Bone marrow (tissue), 2 donors: ENCODE results near the gene EHMT1.
"Not testable (repeated sequence)": the region's sequence is repeated elsewhere in the genome, so short reads cannot be mapped to it uniquely, and the experiment has no call there.

Source experiments
- DNase-seq, 2 donors: peaks; one replicate each; lab custom pipeline; 2025; lab: John Stamatoyannopoulos, UW

Gene EHMT1

DNA sequence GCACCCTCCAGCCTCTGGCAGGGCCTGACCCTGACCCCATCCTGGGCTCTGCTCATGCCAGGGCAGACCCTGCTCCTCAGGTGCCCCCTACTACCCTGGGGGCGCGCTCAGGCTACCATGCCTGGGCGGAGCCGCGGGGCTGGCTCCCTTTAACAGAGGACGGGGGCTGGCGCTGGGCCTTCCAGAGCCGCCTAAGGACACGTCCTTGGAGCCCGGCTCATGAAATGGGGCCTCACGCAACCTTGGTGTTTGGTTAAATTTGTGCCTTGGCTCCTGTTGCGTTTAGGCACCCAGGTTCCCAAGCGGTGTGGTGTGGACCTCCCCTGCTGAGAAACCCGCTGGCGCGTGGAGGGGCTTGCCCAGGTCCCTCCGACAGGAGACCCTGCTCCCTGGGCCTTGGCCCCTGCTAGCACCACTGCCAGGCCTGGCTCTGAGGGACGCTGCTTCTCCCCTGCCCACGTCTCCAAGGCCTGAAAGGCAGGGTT, 3.4 kb upstream of the EHMT1 start:
- no peak for DNase-seq

DNA sequence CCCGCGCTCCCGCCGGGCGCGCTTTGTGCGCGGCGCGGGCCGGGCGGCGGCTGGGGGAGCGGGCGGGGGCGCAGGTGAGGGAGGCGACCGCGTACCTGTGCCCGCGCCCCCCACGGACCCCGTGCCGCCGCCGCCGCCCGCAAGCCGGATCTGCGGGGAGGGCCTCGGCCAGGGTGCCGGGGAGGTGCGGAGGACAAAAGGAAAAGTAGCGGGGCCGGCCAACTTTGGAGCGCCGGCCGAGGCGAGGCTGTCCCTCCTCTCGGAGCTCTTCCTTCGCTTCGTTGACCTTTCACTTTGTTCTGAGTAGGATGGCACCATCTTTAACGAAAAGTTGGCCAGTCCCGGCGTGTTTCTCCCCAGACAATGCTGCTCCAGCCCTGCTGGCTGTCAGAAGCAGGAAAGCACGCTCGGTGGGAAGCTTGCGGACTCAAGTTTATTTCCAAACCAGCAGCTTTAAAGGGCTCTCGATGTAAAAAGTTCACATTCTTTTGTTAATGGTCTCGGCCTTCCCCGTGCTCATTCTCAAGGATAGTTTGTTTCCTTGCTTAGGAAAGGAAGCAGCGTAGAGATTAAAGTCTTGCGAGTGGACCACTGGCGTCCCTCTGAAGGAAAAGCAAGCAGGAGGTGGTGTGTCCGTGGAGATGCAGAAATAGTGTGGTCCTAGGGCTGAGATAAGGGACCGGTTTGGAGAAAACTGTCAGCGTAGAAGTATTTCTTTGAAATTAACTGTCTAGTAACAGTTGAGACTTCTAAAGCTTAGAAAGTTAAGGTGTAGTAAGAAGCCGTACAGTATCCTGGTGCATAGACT, 639 bp downstream of the EHMT1 start:
- DNase-seq = peak in 1 of 2 donors; percentile 7

GRCh38 chr9:137620048-137620405, 1.2 kb downstream of the EHMT1 start:
- DNase-seq = no peak

- DNase-seq = no peak
Observed at GRCh38 chr9:137620581-137620980, 1.8 kb downstream of the EHMT1 start.

DNA sequence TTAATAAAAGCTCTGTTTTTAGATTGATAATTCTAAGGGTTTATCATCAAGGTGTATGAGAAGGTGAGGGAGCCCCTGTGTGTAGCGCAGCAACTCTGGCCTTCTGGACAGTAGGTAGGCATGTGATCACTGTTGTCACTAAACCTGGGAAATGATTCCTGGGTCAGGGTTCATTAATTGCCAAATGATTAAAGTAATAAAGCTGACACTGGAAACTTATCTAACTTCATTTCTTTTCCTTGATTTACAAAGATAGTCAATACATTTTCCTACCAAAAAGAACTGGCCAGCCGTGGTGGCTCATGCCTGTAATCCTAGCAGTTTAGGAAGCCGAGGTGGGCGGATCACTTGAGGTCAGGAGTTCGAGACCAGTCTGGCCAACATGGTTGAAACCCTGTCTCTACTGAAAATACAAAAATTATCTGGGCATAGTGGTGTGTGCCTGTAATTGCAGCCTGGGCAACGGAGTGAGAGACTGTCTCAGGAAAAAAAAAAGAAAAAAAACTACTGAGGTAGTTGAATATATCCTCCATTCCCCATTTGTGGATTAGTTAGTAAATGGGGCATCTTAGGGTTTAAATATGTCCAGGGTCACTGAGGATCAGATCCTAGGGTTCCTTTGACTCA, 2.4 kb downstream of the EHMT1 start:
- no peak for DNase-seq

- not testable (repeated sequence) for DNase-seq
Observed at GRCh38 chr9:137622211-137622610, 3.4 kb downstream of the EHMT1 start.

DNA sequence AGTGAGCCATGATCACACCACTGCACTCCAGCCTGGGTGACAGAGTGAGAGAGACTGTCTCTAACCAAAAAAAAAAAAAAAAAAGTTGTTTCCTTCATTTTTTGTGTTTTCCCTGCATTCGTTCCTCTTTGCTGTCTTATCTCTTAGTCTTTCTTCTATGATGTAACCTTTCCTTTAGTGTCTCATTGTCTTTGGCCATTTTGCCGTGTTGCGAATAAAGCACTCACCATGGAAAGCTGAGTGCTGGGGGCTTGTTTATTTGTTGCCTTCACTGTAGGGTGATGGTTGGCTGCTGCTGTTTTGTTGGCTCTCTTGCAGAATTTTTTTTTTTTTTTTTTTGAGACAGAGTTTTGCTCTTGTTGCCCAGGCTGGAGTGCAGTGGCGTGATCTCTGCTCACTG, 7.7 kb downstream of the EHMT1 start:
- no peak for DNase-seq

DNA sequence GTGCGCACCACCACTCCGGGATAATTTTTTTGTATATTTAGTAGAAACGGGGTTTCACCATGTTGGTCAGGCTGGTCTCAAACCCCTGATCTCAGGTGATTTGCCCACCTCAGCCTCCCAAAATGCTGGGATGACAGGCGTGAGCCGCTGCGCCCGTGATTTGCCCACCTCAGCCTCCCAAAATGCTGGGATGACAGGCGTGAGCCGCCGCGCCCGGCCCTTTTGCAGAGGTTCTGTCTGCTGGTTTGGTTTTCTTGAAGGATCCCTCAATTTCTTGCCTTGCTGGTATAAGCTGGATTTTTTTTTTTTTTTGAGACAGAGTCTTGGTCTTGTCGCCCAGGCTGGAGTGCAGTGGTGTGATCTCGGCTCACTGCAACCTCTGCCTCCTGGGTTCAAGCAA, 8.6 kb downstream of the EHMT1 start:
- not testable (repeated sequence) for DNase-seq

GRCh38 chr9:137630126-137630525, 11.3 kb downstream of the EHMT1 start:
- DNase-seq = no peak

DNA sequence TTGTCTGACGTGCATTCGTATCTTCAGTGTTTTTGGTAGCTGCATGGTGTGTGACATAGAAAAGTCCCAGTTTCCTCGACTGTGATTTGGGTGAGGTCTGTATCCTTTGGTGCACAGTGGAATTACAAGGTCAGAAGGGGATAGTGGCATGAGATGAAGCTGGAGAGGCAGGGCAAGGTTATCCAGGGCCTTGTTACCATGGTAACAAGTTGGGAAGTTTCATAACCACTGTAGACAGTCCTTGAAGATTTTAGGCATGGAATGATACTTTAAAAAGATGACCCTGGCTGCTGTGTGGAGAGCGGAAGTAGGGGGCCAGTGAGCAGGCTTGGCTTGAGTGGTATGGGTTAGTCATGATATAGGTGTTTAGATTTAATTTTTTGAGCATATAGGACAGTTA, 11.9 kb downstream of the EHMT1 start:
- DNase-seq = no peak

- DNase-seq = no peak
Observed at GRCh38 chr9:137631345-137632229, 12.8 kb downstream of the EHMT1 start.

- DNase-seq = no peak
Observed at GRCh38 chr9:137632230-137633161, 13.7 kb downstream of the EHMT1 start.

GRCh38 chr9:137634016-137634415, 15.2 kb downstream of the EHMT1 start:
- no peak for DNase-seq

DNA sequence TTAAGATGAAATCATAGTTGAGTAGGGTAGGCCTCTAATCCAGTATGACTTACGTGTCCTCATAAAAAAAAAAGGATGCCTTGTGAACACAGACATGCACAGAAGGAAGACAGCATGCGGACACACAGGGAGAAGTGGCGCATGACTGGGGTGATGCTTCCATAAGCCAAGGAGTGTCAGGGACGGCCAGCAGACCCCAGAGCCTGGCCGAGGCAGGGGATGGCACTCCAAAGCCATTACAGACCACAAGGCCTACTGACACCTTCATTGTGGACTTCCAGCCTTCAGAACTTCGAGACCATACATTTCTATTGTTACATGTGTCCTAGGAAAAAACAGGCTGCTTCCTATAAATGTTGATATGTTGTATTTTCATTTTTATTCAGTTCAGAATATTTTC, 19.9 kb downstream of the EHMT1 start:
- no peak for DNase-seq

DNA sequence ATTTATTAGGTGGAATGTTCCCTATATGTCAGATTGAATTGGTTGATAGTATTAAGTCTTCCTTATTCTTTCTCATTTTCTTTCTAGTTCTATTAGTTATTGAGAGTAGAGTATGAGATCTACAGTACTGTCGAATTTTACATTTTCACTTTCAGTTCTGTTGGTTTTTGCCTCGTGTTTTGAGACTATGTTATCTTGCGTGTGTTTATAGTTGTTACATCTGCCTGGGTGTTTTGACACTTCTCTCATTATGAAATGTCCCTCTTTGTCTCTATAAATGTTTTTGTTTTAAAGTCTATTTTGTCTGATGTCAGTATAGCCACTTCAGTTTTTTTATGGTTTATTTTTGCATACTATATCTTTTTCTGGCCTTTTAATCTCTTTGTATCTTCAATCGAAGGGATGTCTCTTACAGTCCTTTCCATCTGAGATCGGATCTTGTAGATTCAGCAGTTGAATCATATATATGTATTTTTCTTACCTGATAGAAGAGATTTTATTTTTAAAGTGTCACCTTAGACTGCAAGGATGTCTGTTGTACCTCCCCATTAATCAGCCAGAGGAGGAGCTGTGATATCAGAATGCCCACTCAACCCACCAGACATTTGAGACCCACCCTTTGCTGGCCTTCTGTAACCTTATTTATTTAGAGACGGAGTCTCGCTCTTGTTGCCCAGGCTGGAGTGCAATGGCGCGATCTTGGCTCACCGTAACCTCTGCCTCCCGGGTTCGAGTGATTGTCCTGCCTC, 20.7 kb downstream of the EHMT1 start:
- peak in 1 of 2 donors; percentile 64 for DNase-seq

DNA sequence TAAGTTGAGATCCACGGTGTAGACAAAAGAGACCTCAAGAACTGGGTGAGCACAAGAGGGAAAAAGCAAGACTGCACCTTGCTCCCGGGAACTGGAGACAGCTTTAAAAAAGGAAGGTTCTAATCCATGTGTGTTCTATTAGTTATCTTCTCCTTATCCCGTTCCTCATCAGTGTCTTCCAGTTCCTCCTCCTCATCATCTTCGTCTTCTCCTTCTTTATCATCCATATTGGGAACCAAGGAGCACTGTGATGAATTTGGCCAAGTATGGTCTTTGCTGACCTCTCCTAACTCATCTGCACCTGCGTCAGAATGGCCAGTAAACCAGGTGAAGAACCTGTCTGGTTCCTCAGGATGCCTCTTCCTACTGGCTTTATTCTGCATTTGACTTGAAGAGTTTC, 22.1 kb downstream of the EHMT1 start:
- no peak for DNase-seq

DNA sequence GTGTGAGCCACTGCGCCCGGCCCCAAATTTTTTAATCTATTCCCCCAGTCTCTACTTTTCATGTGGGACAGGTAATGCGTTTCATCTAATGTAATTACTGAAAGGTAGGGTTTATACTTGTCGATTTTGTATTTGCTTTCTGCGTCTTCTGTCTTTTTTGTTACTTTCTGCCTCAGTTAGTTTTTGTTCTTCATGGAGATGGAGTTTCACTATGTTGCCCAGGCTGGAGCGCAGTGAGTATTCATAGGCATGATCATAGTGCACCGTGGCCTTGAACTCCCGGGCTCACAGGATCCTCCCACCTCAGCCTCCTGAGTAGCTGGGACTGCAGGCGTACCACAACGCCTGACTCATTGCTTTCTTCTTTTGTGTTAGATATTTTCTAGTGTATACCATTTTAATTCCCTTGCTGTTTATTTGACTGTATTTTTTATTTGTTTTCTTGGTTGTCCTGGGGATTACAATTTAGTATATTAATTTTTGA, 23.4 kb downstream of the EHMT1 start:
- DNase-seq = no peak

- DNase-seq = no peak
Observed at GRCh38 chr9:137642892-137643291, 24.1 kb downstream of the EHMT1 start.

- no peak for DNase-seq
Observed at GRCh38 chr9:137643921-137644320, 25.1 kb downstream of the EHMT1 start.

- DNase-seq = no peak
Observed at GRCh38 chr9:137645211-137645610, 26.4 kb downstream of the EHMT1 start.

GRCh38 chr9:137646341-137646740, 27.5 kb downstream of the EHMT1 start:
- DNase-seq = no peak
